ENCODE data around the gene PTPRN2. TPM values are rescaled to one million over a fixed set of nuclear protein-coding genes. Genes with fewer than 3 reads are reported as not detected.

The PTPRN2 gene
- total and polyA plus RNA-seq, 2 donors (not counting 3 experiments of a cell fraction or from before 2014, with no cell fraction given): 0.62 to 0.88 TPM

- Histone ChIP-seq H3K4me2 (ENCODE audit: insufficient read depth, low read length) (no peak overlapping the region), H3K9me1 (replicated peaks; ENCODE audit: control insufficient read depth, extremely low read depth, insufficient read depth, low read length) (no peaks in the 10 kb centered on the region), H3K4me3 (replicated peaks in 1 of 3; ENCODE audit: insufficient read depth in 1 of 3, low read depth in 1 of 3, low read length in 3 of 3) (no peak overlapping the region), H3K4me1 (ENCODE audit: control insufficient read depth, extremely low read depth, insufficient read depth, low read length) (no peaks in the 10 kb centered on the region), H3K79me2 (ENCODE audit: control insufficient read depth, insufficient read depth, low read length) (no peaks in the 10 kb centered on the region), H3K9ac (replicated peaks; ENCODE audit: extremely low read depth, insufficient read depth, low read length) (no peak overlapping the region), H3K9me3 (replicated peaks; ENCODE audit: control insufficient read depth, insufficient read depth, low read length) (no peaks in the 10 kb centered on the region), H4K20me1 (replicated peaks; ENCODE audit: control insufficient read depth, extremely low read depth, insufficient read depth, low read length) (no peaks in the 10 kb centered on the region), H2AFZ (ENCODE audit: low read depth, low read length) (no peak overlapping the region), H3K27me3 (ENCODE audit: control insufficient read depth in 2 of 2, insufficient read depth in 2 of 2, low read length in 2 of 2) (no peaks in the 10 kb centered on the region), H3K27ac (ENCODE audit: insufficient read depth, low read depth, low read length) (no peak overlapping the region), H3K36me3 (ENCODE audit: control insufficient read depth in 2 of 2, extremely low read depth in 1 of 2, insufficient read depth in 2 of 2, low read length in 2 of 2) (no peaks in the 10 kb centered on the region)
- no peak for TF ChIP-seq POLR2AphosphoS5 (IDR thresholded peaks at IDR 0.05; ENCODE audit: insufficient read depth, low read depth, low read length)
- TF ChIP-seq JUN (IDR thresholded peaks at IDR 0.05; ENCODE audit: borderline replicate concordance, insufficient read depth, insufficient read length, low read depth): no peak
- TF ChIP-seq POLR2A (IDR thresholded peaks at IDR 0.05; ENCODE audit: low read depth, low read length): no peak
- no peak for TF ChIP-seq FOS (IDR thresholded peaks at IDR 0.05; ENCODE audit: borderline replicate concordance, insufficient read depth, low read length)
- no peak for TF ChIP-seq CTCF (IDR thresholded peaks at IDR 0.05; ENCODE audit: extremely low read depth in 1 of 2, insufficient read depth in 1 of 2, low read depth in 1 of 2, low read length in 2 of 2)
- TF ChIP-seq MAX (IDR thresholded peaks at IDR 0.05; ENCODE audit: insufficient read depth, insufficient read length): no peak
- no peak for TF ChIP-seq EZH2 (IDR thresholded peaks at IDR 0.05; ENCODE audit: borderline replicate concordance, low read depth, low read length, severe bottlenecking)
- TF ChIP-seq MYC (IDR thresholded peaks at IDR 0.05; ENCODE audit: low read depth, low read length): no peak
- TF ChIP-seq GATA2 (IDR thresholded peaks at IDR 0.05; ENCODE audit: insufficient read depth, insufficient read length, low read depth, low read length): no peak
- CTCF ChIA-PET: no interaction called here
- POLR2A ChIA-PET: no interaction called here
- DNase-seq (ENCODE audit: low read depth, low spot score) (no peak), FAIRE-seq (no peak)
- BruUV-seq (replicated peaks): no TSS peak
- dilution Hi-C loops (cut with MboI; ENCODE audit: extremely low pct_ligation_motif_present, low sequenced_read_pairs): no loop called here
- intact Hi-C loops (cut with micrococcal nuclease): no loop called here
These were observed 191.8 kb downstream of the PTPRN2 start for GRCh38 chr7:158395780-158396278.

All from endothelial cell of umbilical vein (primary cell).